Neutrophil (primary cell): ENCODE data around the gene NEURL4.
A peak's percentile ranks its signal among the peaks of the same experiment; 100 is the strongest.

Source experiments
- H3K27ac ChIP-seq: fragments of 200-600 bp; sonication (generic); 2 replicates; pipeline ENCODE4 v1.5.1; 2016; ENCODE audit warnings: mild to moderate bottlenecking, moderate library complexity
- H3K27me3 ChIP-seq: fragments of 200-600 bp; sonication (generic); 2 replicates; pipeline ENCODE4 v1.6.0; 2016; ENCODE audit warnings: mild to moderate bottlenecking
- H3K36me3 ChIP-seq: fragments of 200-600 bp; sonication (generic); 2 replicates; pipeline ENCODE4 v1.5.1; 2017
- H3K4me1 ChIP-seq, 2 experiments: fragments of 200-600 bp in 1 of 2; sonication (generic) in 1 of 2; 1 replicate in 1 of 2; 2 replicates in 1 of 2; pipeline versions ENCODE4 v1.5.1 to v1.6.1; 2013 to 2016; ENCODE audit warnings: low read depth in 1 of 2, low read length in 1 of 2, mild to moderate bottlenecking in 1 of 2, moderate library complexity in 1 of 2; ENCODE audit not compliant: control insufficient read depth in 1 of 2, insufficient read depth in 1 of 2
- H3K4me3 ChIP-seq, 2 experiments: fragments of 200-600 bp in 1 of 2; sonication (generic) in 1 of 2; 1 replicate in 1 of 2; 2 replicates in 1 of 2; pipeline ENCODE4 v1.5.1; 2013 to 2016; ENCODE audit warnings: low read depth in 1 of 2, low read length in 1 of 2, mild to moderate bottlenecking in 1 of 2, moderate library complexity in 1 of 2
- H3K9me3 ChIP-seq: fragments of 200-600 bp; sonication (generic); 2 replicates; pipeline ENCODE4 v1.5.1; 2016
- TF ChIP-seq, protein P1 (sequence below): fragments of 200-600 bp; sonication (generic); IDR thresholded peaks from 2 replicates; pipeline ENCODE4 v1.5.1; 2016; ENCODE audit warnings: antibody characterized with exemption

NEURL4 gene

DNA sequence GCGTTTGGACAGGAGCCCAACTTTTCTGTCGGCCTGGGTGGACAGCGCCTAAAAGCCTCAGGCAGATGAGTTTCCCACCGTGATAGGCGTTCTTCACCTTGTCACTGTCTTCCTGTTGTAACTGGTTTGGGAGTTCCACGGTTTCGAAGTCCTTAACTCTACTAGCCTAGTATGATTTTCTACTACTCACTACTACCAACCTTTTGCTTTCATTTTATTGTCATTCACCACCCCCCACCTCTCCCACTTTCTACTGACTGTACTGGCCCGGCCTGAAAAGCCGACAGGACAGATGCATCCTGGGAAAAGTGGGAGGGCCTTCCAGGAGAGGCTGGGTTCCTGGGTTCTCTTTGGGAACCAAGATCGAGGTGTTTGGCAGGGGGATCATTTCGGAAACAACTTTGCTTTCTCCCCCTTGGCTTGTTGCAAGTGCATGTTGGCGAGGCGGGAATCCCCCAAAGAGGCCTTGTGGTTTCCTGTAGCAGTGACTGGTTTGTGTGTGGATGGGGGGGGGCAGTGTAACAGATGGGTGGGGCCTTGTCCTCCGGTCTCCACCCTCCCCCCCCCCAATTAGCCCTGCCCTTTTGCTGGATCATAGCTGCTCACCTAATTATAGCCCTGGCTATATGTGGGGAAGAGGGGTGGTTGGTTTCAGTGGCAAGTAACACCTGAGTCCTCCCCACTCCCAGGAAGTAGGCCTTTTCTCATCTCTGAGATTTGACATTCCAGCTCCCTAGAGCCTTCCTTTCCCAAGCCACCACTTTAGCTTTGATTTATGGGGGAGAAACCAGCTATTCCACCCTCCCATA, 20.3 kb downstream of the NEURL4 start:
- TF ChIP-seq, protein P1, sequence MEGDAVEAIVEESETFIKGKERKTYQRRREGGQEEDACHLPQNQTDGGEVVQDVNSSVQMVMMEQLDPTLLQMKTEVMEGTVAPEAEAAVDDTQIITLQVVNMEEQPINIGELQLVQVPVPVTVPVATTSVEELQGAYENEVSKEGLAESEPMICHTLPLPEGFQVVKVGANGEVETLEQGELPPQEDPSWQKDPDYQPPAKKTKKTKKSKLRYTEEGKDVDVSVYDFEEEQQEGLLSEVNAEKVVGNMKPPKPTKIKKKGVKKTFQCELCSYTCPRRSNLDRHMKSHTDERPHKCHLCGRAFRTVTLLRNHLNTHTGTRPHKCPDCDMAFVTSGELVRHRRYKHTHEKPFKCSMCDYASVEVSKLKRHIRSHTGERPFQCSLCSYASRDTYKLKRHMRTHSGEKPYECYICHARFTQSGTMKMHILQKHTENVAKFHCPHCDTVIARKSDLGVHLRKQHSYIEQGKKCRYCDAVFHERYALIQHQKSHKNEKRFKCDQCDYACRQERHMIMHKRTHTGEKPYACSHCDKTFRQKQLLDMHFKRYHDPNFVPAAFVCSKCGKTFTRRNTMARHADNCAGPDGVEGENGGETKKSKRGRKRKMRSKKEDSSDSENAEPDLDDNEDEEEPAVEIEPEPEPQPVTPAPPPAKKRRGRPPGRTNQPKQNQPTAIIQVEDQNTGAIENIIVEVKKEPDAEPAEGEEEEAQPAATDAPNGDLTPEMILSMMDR, result no peak
- Histone ChIP-seq H3K27me3 (no peaks in the 10 kb centered on the region), H3K4me1 (peaks cover 31 to 36% of the 10 kb centered on the region in 2 experiments), H3K36me3 (peaks cover 36% of the 10 kb centered on the region), H3K9me3 (no peaks in the 10 kb centered on the region), H3K4me3 (peak overlapping the region; percentile 75 to 82), H3K27ac (peak overlapping the region; percentile 98)

- TF ChIP-seq, protein P1, result no peak
- Histone ChIP-seq H3K27ac (peak overlapping the region; percentile 98), H3K4me1 (peaks cover 30 to 32% of the 10 kb centered on the region in 2 experiments), H3K4me3 (peak overlapping the region; percentile 75 to 82), H3K27me3 (no peaks in the 10 kb centered on the region), H3K36me3 (peaks cover 28% of the 10 kb centered on the region), H3K9me3 (no peaks in the 10 kb centered on the region)
These were observed 21.2 kb downstream of the NEURL4 start for GRCh38 chr17:7307686-7308624.

- no peaks in the 10 kb centered on the region for H3K27me3 ChIP-seq
- H3K9me3 ChIP-seq, result no peaks in the 10 kb centered on the region
- peaks cover 30 to 32% of the 10 kb centered on the region in 2 experiments for H3K4me1 ChIP-seq
- peak within 1 kb of the TSS; percentile 98 for H3K27ac ChIP-seq
- peaks cover 19% of the 10 kb centered on the region for H3K36me3 ChIP-seq
- H3K4me3 ChIP-seq, result peak within 1 kb of the TSS; percentile 75 to 82
- TF ChIP-seq, protein P1, result no peak
These were observed 22.0 kb downstream of the NEURL4 start, which contains the start of gene EIF5A for GRCh38 chr17:7306911-7307685. EIF5A (plus strand) TSS chr17:7307628; CDS start chr17:7309636, 2,008 bp downstream.

GRCh38 chr17:7304179-7304578, 25.0 kb downstream of the NEURL4 start:
- TF ChIP-seq, protein P1, result no peak
- Histone ChIP-seq H3K27me3 (peaks cover 14% of the 10 kb centered on the region), H3K4me1 (peaks cover 23% of the 10 kb centered on the region in 2 experiments), H3K4me3 (no peak overlapping the region), H3K9me3 (no peaks in the 10 kb centered on the region), H3K27ac (no peak overlapping the region), H3K36me3 (no peaks in the 10 kb centered on the region)
